GM19463 (cell line): ENCODE results near the gene SLFN14.
"Not testable (repeated sequence)": the region's sequence is repeated elsewhere in the genome, so short reads cannot be mapped to it uniquely, and the experiment has no call there.

Experiments
- ATAC-seq: cut with Tn5 transposase; IDR thresholded peaks from one replicate; pipeline ENCODE4 v1.9.1; 2021; ENCODE audit warnings: mild to moderate bottlenecking, moderate library complexity; ENCODE audit not compliant: unreplicated experiment

Gene SLFN14

DNA sequence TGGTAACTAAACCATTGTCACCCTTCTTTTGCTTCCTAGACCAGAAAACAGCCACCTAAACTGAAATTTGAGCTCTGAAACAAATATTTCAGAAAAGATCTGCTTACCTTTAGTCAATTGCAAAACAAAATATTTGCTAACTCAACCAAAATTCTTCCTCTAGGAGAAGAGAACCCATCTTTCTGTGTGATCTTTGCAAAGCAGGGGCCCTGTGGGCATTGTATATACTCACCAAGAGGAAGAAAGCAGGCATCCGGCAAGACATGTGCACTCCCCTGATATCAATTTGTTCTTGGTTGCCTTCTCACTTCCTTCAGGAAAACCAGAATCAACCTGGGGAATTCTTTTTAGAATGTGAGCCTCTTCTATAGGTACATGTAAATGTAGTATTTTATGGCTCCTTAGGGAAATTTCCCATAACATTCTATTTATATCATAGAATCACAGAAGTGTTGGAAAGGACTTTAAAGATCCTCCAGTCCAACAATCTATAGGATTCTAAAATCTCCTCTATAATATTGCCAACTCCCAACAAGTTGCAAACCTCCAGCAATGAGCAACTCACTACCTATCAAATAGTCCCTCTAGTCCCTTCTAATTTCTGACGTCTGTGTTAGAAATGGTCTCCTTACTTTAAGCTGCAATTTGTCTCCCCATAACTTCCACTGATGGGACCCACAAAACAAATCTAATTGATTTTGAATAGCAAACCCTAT is 966 bp downstream of the SLFN14 start:
- ATAC-seq: no peak

DNA sequence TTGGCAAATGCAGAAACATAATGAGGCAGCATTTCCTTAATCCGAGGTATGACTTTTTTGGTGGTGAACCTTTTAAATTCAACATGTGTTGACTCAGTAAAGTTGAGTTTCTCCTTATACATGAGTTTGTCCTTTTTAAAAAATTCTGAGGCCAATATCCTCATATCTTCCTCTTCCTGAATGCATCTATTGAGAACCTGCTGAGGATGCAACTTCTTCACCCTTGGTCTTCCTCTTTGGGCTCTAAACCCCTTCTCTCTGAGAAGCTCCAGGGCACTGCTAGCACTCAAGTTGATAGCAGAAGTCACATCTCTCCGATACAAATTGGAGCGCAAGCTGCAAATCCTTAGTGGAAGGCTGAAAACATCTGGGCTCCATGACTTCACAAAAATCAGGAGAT is 3.3 kb downstream of the SLFN14 start:
- no peak for ATAC-seq

DNA sequence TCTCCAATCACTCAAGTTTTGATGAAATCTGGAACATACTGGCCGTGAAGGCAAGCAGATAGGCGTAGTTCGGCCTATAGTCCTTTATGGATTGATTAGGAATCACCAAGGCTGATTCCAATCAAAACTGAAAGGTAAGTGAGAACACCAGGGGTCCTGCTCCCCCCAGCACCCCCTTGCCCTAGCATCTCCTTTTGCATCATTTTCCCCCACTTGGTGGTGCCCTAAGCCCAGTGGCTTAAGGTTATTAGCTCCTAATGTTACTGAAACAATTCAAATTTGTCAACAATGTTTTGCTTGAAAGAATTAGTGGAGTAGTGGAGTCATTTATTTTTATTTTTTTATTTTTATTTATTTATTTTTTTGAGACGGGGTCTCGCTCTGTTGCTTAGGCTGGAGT is 4.9 kb downstream of the SLFN14 start:
- ATAC-seq: no peak

DNA sequence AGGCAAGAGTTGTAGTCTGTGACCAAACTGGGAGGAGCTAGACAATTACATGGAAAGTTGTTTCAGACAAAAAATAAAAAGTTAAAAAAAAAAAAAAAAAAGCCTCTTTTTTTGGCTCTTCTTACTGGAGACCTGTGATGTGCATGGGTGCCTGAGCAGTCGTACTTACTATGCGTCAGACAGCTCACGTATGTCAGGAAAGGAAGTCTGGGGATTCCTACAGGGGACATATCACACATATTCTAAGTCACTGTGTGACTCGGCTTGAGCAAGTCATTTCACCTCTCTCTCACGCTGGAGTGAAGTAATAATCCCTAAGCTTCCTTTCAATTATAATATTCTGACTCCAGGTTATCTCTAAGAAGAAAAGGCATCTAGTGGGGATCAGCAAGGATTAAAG is 6.0 kb downstream of the SLFN14 start:
- no peak for ATAC-seq

DNA sequence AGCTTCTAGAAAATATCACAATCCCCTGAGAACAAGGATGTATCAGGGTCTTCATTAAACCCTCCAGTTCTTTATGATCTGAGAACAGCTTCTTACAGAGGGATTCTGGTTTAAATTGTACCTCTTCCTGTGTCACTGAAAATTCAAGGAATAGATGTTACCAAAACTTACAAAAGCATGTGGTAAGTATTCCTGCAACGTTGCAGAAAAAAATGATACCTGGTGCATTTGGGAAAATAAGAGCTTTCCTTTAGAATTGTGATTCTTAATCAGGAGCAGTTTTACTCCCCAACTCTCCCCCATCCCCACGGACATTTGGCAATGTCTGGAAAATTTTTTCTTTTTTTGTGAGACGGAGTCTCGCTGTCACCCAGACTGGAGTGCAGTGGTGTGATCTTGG is 7.3 kb downstream of the SLFN14 start:
- no peak for ATAC-seq

DNA sequence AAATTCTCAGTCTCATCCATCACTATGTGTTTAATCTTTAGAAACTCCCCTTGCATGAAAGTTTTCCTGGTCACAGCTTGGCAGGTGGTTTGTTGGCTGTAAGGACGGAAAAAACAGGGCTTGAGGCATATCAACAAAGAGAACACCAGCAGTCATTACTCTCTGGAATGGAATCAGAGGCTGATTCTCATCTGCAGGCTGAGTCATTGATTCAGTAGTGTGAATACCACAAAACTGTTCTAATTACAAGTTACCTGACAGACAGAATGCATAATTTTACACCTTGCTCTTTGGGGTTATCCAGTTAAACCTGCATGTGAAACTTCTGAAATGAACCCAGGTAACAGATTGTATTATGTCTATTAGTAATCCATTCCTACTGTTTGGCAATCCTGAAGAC is 11.6 kb downstream of the SLFN14 start:
- ATAC-seq: no peak

DNA sequence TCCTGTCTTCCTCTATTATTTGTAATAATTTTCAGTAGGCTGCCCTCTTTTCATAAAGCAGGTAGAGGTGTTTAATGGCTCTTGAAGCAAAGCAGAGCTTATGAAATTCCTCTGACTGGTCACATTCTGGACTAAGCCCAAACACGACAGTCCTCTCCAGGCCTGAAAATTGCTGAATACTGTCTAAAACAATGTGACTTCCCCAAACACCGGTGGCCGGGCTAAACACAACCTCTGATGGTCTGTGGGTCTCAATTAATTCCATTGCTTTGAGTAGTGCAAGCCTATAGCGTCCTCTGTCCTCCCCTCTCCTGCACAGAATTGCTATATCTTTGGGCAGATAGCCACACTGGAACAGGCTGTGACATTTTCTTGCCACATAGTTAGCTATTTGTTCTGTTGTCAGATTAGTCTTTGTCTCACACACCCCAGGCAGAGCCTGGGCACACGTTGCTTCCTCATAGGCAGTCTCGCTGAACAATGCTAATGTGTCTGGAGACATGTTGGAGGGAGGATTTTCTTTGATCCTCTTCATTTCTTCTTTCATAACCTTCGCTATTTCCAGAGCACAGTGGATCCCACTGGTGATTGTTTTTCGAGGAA is 12.3 kb downstream of the SLFN14 start:
- no peak for ATAC-seq

DNA sequence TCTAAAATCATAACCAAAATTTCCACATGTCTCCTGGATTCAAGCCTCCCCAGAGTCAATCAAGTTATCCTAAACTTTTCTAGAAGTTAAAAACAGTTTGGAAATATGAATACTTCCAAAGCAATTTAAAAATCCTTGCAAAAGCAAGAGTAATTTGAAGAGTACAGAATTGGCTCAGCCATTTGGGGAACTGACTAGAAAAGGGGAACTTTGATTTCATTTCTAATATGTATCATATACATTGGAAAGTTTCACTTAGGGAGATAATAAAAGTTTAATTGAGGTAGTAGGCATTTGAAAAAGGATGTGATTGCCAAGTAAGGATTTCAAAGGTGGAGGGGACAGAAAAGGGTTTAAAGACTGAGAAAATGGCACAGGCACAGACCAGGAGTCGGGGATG is 14.1 kb downstream of the SLFN14 start:
- no peak for ATAC-seq

DNA sequence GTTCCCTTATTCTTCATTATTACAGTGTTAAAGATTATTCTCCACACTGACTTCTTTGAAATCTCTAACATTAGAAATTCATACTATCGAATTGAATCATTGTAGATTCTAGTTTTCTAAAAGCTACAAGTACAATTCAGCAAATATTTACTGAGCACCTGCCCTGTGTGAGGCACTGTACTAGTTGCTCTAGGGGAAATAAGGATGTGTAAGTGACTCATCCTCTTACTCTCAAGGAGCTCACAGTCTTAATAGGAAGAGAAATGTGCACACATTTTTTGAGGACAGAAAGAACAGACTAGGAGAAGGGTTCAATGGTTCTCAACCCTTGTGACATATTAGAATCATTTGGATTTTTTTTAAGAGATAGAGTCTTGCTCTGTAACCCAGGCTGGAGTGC is 15.5 kb downstream of the SLFN14 start:
- ATAC-seq: no peak

DNA sequence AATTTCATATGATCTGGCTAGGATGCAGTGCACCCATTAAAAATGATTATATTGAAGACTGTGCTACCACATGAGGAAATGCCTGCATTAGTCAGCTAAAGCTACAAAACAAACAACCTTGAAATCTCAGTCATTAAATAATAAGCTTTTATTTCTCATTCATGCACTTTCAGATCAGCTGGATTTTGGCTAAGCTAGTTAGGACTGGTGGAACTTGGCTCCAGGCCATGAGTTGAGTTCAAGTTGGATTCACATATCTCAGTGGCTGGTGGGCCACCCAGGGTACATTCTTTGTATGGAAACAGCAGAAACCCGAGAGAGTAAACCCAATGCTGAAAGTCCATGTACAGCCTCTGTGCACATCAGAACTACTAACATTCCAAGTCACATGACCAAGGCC is 16.8 kb downstream of the SLFN14 start:
- ATAC-seq: no peak

DNA sequence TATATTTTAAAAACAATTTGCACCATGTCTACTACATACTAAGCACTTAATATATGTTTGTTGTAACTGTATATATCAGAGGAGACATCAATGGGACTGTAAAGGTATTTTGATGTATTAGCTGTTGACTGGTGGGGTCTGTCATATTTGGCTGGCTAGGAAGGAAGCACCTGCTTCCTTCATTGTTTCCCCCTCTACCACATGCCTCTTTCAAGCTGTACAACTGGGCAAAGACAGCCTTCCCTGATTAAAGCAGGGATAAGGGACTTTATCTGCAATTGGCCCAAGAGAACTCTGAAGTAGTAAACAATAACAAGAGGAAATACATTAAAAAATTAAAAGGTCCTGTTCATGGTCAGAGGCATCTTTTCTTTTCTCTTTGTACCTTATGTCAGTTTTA is 17.6 kb downstream of the SLFN14 start:
- no peak for ATAC-seq

DNA sequence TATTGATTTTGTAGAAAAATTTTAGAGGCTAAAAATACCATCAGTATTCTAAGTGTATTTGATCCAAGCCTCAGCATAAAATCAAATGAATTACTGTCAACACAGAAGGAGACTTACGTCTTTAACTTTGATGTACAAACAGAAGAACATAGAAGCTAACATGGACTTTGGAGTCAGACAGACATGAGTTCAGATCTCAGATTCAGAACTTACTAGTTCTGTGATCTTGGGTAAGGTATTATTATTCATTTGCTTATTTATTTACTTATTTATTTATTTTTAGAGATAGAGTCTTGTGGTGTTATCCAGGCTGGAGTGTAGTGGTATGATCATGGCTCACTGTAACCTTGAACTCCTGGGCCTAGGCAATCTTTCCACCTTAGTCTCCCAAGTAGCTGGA is 19.2 kb downstream of the SLFN14 start:
- no peak for ATAC-seq

DNA sequence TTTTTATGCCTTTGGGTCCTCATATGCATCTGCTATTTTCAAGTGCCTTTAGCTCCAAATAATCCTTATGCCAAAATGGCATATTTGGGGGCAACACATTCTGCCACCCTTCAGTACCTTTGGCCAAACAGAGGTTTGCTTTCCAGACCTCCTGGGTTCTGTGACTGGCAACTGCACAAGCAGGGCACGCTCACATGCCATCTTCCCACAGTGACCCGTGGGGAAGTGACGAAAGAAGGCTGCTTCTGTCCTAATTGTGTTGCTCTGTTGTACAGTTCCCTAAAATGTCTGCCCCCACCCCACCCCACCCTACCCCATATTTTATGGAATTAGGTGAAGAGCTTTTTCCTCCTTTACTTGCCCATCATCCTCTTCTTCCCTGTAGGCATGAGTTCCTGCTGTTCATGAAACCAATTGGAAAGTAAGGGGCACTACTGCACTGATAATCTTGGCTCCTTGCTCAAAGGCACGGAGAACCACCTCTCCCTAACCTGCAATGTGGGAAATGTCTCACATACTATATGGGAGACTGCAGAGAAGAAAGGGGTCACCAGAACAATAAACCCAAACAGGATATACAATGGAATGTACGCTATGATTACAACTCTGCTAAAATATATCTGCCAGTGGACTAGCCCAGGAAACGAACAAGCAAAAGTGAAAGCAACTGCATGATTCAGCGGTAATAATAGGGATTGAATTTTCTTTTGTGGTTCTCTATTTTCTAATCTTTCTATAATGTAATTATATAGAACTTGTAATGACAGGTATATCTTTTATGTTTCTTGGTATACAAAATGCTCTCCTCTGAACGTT is 19.8 kb downstream of the SLFN14 start:
- no peak for ATAC-seq

DNA sequence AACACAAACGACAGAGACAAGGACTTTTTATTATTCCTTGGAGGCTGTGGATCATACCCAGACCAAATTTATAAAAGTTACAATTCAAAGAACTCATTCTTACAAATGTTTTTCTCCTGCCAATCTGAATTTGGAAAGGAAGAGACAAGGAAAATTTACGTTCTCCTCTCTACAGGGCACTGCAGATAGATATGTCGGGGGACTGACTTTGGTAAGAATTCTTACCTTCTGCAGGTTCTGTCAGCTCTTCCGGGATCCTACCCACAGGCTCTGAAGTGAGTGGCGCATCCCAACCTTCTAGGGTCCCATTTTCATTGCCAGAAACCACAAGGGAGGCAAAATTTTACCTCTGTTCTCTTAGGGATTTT is 21.0 kb downstream of the SLFN14 start:
- ATAC-seq: no peak

DNA sequence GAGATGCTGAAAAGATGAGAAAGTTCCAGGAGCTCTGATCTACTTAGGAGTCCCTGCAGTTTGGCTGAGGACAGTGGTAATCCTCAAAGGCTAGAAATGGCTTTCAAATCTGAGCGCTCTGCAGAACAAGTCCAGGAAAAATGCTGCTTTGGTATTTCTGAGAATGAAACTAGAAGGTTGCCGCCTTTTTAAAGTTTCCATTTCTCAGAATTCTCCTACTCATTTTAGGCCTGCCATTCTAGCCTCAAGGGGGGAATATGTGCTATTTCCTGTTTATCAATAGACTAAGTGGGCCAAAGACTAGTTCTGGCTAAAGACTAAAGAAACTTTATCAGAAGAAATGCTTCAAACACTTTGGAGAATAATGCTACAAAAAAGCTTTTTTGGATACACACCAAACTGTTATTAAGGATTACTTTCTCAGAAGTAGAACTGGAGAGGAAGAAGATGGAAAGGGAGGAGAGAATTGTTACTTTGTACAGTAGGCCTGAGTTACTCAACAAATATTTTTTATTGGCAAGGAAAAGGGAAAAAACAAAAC is 22.9 kb downstream of the SLFN14 start, which contains the start of gene SLFN12L:
SLFN12L (minus strand) TSS at position 78 of the 541 bp plus-strand sequence. CDS start 15,314 bp downstream, outside the sequence.
- ATAC-seq: no peak

DNA sequence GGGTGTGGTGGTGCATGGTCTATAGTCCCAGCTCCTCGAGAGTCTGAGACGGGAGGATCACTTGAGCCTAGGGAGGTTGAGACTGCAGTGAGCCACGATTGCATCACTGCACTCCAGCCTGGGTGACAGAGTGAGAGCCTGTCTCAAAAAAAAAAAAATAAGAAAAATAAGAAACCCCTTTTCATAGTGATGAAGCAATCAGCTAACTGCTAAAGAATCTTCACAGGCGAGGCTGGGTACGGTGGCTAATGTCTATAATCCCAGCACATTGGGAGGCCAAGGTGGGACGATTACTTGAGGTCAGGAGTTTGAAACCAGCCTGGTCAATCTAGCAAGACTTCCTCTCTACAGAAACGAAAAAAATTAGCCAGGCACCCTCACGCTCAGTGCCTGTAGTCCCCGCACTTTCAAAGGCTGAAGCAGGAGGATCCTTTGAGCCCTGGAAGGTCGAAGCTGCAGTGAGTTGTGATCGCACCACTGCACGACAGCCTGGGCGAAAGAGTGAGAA is 23.9 kb downstream of the SLFN14 start:
- ATAC-seq: no peak

DNA sequence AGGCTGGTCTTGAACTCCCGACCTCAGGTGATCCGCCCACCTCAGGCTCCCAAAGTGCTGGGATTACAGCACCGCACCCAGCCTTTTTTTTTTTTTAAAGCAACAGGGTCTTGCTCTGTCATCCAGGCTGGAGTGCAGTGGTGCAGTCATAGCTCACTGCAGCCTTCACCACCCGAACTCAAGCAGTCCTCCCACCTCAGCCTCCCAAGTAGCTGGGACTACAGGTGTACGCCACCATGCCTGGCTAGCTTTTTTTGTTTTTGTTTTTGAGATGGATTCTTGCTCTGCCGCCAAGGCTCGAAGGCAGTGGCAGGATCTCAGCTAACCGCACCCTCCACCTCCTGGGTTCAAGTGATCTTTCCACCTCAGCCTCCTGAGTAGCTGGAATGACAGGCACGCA is 25.2 kb downstream of the SLFN14 start:
- ATAC-seq: not testable (repeated sequence)

DNA sequence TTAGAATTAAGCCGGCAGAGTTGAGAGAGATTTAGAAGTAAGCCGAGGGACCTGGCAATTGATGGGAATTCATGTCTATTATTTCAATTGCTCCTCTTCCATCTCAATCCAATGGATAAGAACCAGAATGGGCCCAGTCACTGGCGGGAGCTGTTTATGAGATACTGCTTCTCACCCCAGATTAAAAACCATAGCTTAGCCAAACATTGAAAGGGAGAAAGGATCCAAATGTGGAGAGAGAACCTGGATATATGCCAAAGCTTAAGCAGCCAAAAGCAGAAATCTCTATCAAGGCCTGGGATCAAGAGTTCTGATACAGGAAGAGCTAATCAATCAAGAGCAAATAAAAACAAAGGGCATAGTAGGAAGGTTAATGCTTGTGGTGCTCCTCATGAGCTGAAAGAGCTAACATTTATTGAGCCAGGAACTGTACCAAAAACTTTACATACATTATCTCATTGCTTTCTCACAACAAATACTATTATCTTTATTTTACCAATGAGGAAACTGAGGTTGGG is 26.0 kb downstream of the SLFN14 start:
- ATAC-seq: no peak

DNA sequence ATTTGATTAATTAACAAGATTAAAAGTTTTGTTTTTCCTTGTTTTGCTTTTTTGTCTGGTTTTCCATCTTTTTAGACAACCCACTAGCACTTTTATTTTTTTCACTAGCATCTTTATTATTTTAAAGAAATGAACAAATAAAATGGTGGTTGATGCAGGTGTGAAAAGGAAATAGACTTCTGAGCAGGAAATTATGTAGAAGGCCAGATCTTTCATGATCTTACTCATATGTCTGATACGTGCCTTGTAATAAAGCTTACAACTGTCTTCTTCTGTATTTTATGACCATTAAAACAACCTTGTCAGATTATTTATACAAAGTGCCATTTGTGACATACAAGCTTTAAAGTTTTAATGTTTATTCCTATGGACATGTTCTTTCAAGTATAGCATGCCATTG is 29.5 kb downstream of the SLFN14 start:
- ATAC-seq: no peak

DNA sequence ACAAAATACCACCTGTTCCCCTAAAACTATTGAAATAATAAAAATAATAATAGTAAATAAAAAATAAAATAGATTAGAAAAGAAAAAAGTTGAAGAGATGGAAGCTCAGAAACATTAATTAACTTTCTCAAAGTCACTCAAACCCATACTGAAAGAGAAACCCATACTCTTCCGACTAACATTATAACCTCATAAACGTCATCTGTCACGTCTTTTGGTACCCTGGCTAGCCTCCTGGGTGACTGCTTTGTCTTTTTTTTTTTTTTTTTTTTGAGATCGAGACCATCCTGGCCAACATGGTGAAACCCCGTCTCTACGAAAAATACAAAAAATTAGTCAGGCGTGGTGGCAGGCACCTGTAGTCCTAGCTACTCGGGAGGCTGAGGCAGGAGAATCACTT is 30.8 kb downstream of the SLFN14 start:
- no peak for ATAC-seq

DNA sequence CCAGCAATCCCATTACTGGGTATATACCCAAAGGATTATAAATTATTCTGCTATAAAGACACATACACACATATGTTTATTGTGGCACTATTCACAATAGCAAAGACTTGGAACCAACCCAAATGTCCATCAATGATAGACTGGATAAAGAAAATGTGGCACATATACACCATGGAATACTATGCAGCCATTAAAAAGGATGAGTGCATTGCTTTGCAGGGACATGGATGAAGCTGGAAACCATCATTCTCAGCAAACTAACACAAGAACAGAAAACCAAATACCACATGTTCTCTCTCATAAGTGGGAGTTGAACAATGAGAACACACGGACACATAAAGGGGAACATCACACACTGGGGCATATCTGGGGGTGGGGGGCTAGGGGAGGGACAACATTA is 31.3 kb downstream of the SLFN14 start:
- ATAC-seq: not testable (repeated sequence)
